Measurements from ENCODE around the gene MARCO.

DNA sequence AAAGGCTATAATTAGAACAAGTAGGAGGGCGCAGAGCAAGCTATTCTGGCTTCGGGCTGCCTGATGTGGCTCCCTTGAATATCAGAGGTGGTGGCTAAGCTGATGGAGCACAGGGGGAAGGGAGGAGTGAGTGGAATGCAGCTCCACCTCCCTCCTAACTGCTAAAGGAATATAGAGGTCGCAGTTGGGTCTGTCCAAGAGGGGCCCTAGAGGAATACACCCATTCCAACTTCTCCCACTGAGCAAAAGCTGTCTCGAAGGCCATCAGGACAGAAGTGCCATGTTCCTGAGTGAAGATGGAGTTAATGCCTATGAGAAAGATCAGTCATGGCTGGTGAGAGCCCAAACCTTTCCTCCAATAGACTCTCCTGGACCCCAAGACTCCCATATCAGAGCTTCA, 32.8 kb upstream of the MARCO start:
- no peak for TF ChIP-seq POLR2AphosphoS5 (IDR thresholded peaks at IDR 0.05; ENCODE audit: low read depth, low read length)
- no peak for TF ChIP-seq ELF1 (IDR thresholded peaks at IDR 0.05; ENCODE audit: borderline replicate concordance, low read depth)
- TF ChIP-seq CTCF (IDR thresholded peaks at IDR 0.05 in 2 of 3, conservative IDR thresholded peaks at IDR 0.05 in 1 of 3; ENCODE audit: borderline replicate concordance in 1 of 3, insufficient read depth in 1 of 3, low read depth in 2 of 3, low read length in 2 of 3): no peak
- no peak for TF ChIP-seq YY1 (IDR thresholded peaks at IDR 0.05; ENCODE audit: extremely low read depth, insufficient replicate concordance, low read depth, low read length)
- TF ChIP-seq RAD21 (IDR thresholded peaks at IDR 0.05; ENCODE audit: low read depth): no peak
- no peak for TF ChIP-seq EZH2phosphoT487 (IDR thresholded peaks at IDR 0.05; ENCODE audit: borderline replicate concordance)
- TF ChIP-seq POLR2A (IDR thresholded peaks at IDR 0.05; ENCODE audit: borderline replicate concordance, extremely low read depth, insufficient read depth, insufficient read length): no peak
- no peak for TF ChIP-seq ZNF274 (IDR thresholded peaks at IDR 0.05; ENCODE audit: low read depth, low read length)
- TF ChIP-seq, protein P1, sequence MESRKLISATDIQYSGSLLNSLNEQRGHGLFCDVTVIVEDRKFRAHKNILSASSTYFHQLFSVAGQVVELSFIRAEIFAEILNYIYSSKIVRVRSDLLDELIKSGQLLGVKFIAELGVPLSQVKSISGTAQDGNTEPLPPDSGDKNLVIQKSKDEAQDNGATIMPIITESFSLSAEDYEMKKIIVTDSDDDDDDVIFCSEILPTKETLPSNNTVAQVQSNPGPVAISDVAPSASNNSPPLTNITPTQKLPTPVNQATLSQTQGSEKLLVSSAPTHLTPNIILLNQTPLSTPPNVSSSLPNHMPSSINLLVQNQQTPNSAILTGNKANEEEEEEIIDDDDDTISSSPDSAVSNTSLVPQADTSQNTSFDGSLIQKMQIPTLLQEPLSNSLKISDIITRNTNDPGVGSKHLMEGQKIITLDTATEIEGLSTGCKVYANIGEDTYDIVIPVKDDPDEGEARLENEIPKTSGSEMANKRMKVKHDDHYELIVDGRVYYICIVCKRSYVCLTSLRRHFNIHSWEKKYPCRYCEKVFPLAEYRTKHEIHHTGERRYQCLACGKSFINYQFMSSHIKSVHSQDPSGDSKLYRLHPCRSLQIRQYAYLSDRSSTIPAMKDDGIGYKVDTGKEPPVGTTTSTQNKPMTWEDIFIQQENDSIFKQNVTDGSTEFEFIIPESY (IDR thresholded peaks at IDR 0.05; ENCODE audit: extremely low read depth, insufficient replicate concordance, low read length): no peak
- no peak for TF ChIP-seq EZH2 (IDR thresholded peaks at IDR 0.05)
- no peak for TF ChIP-seq SP1 (IDR thresholded peaks at IDR 0.05; ENCODE audit: low read depth)
- no peak for TF ChIP-seq REST (IDR thresholded peaks at IDR 0.05; ENCODE audit: low read depth)

All from HCT116 (cell line).